HCT116 (cell line): Measurements from ENCODE around the gene CEP72. TPM values are rescaled to one million over a fixed set of nuclear protein-coding genes. Genes with fewer than 3 reads are reported as not detected.

Source experiments
- ATAC-seq: fragments of 200-7000 bp; cut with Tn5 transposase; 2 replicates; pipeline ENCODE4 v1.9.1; 2020; ENCODE audit warnings: mild to moderate bottlenecking, moderate library complexity
- BruUV-seq: library from RNA; stranded (reverse); fragments of 400-500 nt; replicated peaks from 2 replicates; lab custom pipeline; 2021; lab: Mats Ljungman, UMichigan
- CTCF ChIA-PET: fragments of 300-600 bp; sonication (Branson Sonifier 250); formaldehyde crosslinking; loops from one replicate; lab custom pipeline; 2021; ENCODE audit warnings: antibody characterized with exemption; lab: Charles Lee
- POLR2A ChIA-PET: fragments of 300-600, 350-600 bp; sonication (Branson Sonifier 250); formaldehyde crosslinking; loops from one replicate; lab custom pipeline; 2021; ENCODE audit warnings: antibody characterized with exemption; lab: Charles Lee
- RAD21 ChIA-PET, 2 experiments: fragments of 300-600 bp; sonication (Branson Sonifier 250); formaldehyde crosslinking; loops; one replicate each; lab custom pipeline; 2023; ENCODE audit warnings: low total read pairs in 2 of 2; ENCODE audit not compliant: uncharacterized antibody in 2 of 2, unreplicated experiment in 2 of 2, low non-redundant PET in 1 of 2; lab: Charles Lee
- DNase-seq: peaks from one replicate; pipeline ENCODE4 v3.0.0-alpha.2; 2010; ENCODE audit warnings: low read depth, low spot score
- H2AFZ ChIP-seq: fragments of 200-600 bp; shearing (Covaris generic), sonication (generic); 2 replicates; pipeline ENCODE4 v1.6.1; 2017; ENCODE audit warnings: low read depth, mixed run types, mixed read lengths, antibody characterized with exemption, low read length; ENCODE audit not compliant: poor library complexity, severe bottlenecking
- H3K27ac ChIP-seq: 2 replicates; pipeline ENCODE4 v1.5.1; 2012; ENCODE audit warnings: low read depth, low read length
- H3K27me3 ChIP-seq: fragments of 200-600 bp; sonication (generic); 2 replicates; pipeline ENCODE4 v1.6.1; 2016; ENCODE audit warnings: mixed run types, low read length, mixed read lengths; ENCODE audit not compliant: insufficient read depth
- H3K36me3 ChIP-seq, 2 experiments: fragments of 200-500 bp in 1 of 2; fragments of 200-600 bp in 1 of 2; sonication (Bioruptor generic) in 1 of 2; sonication (generic) in 1 of 2; 2 replicates each; pipeline versions ENCODE4 v1.5.1 to v1.6.1; 2014 to 2016; ENCODE audit warnings: low read length in 2 of 2, inconsistent platforms in 1 of 2, mixed read lengths in 1 of 2, mixed run types in 1 of 2; ENCODE audit not compliant: insufficient read depth in 2 of 2, control insufficient read depth in 1 of 2
- H3K4me1 ChIP-seq, 2 experiments: fragments of 200-600 bp in 1 of 2; sonication (generic) in 1 of 2; 2 replicates each; pipeline versions ENCODE4 v1.5.1 to v1.6.1; 2012 to 2017; ENCODE audit warnings: low read length in 2 of 2, inconsistent platforms in 1 of 2, mild to moderate bottlenecking in 1 of 2, mixed read lengths in 1 of 2, mixed run types in 1 of 2, moderate library complexity in 1 of 2; ENCODE audit not compliant: insufficient read depth in 2 of 2, control insufficient read depth in 1 of 2
- H3K4me2 ChIP-seq: fragments of 200-600 bp; sonication (generic); 2 replicates; pipeline ENCODE4 v1.6.1; 2017; ENCODE audit warnings: mixed run types, low read length, mixed read lengths
- H3K4me3 ChIP-seq, 2 experiments: fragments of 200-600 bp in 1 of 2; sonication (generic) in 1 of 2; replicated peaks in 1 of 2; 2 replicates each; pipeline ENCODE4 v1.5.1; 2011 to 2016; ENCODE audit warnings: low read length in 2 of 2, control low read depth in 1 of 2, low read depth in 1 of 2, mild to moderate bottlenecking in 1 of 2, mixed read lengths in 1 of 2, mixed run types in 1 of 2
- H3K79me2 ChIP-seq: fragments of 200-600 bp; sonication (generic); 2 replicates; pipeline ENCODE4 v1.6.1; 2017; ENCODE audit warnings: mild to moderate bottlenecking, mixed run types, low read length, moderate library complexity, mixed read lengths; ENCODE audit not compliant: insufficient read depth
- H3K9ac ChIP-seq: fragments of 200-600 bp; sonication (generic); 2 replicates; pipeline ENCODE4 v1.6.1; 2016; ENCODE audit warnings: low read length, mixed read lengths
- H3K9me2 ChIP-seq: fragments of 200-600 bp; sonication (generic), shearing (Covaris generic); 2 replicates; pipeline ENCODE4 v1.6.1; 2017; ENCODE audit warnings: mixed run types, mild to moderate bottlenecking, moderate library complexity; ENCODE audit not compliant: insufficient read depth
- H3K9me3 ChIP-seq, 2 experiments: fragments of 200-500 bp in 1 of 2; fragments of 200-600 bp in 1 of 2; sonication (Bioruptor generic) in 1 of 2; sonication (generic) in 1 of 2; 2 replicates each; pipeline ENCODE4 v1.6.1; 2014 to 2017; ENCODE audit warnings: low read length in 2 of 2, mixed read lengths in 2 of 2, inconsistent platforms in 1 of 2, low read depth in 1 of 2, mild to moderate bottlenecking in 1 of 2, mixed run types in 1 of 2, moderate library complexity in 1 of 2; ENCODE audit not compliant: control insufficient read depth in 1 of 2, insufficient read depth in 1 of 2
- H4K20me1 ChIP-seq: fragments of 200-600 bp; sonication (generic), shearing (Covaris generic); 2 replicates; pipeline ENCODE4 v1.6.1; 2017; ENCODE audit warnings: mixed run types, mild to moderate bottlenecking, moderate library complexity; ENCODE audit not compliant: insufficient read depth
- EZH2phosphoT487 ChIP-seq: fragments of 200-600 bp; IDR thresholded peaks from 2 replicates; pipeline ENCODE4 v1.6.1; 2018; ENCODE audit warnings: antibody characterized with exemption, borderline replicate concordance
- FOSL1 ChIP-seq: IDR thresholded peaks from 2 replicates; pipeline ENCODE4 v1.6.1; 2012; ENCODE audit warnings: low read depth
- JUND ChIP-seq: IDR thresholded peaks from 2 replicates; pipeline ENCODE4 v1.6.1; 2012
- MAX ChIP-seq: IDR thresholded peaks from 2 replicates; pipeline ENCODE4 v1.6.1; 2012
- POLR2A ChIP-seq: IDR thresholded peaks from 2 replicates; pipeline ENCODE4 v1.7.0; 2011; ENCODE audit warnings: borderline replicate concordance; ENCODE audit not compliant: insufficient read depth, insufficient read length; ENCODE audit errors: extremely low read depth
- POLR2AphosphoS5 ChIP-seq: IDR thresholded peaks from 2 replicates; pipeline ENCODE4 v1.6.1; 2011; ENCODE audit warnings: mild to moderate bottlenecking, low read depth, low read length, moderate library complexity
- RAD21 ChIP-seq: IDR thresholded peaks from 2 replicates; pipeline ENCODE4 v1.6.1; 2012; ENCODE audit warnings: low read depth, mild to moderate bottlenecking
- REST ChIP-seq: IDR thresholded peaks from 2 replicates; pipeline ENCODE4 v1.6.1; 2012; ENCODE audit warnings: low read depth
- SIN3A ChIP-seq: IDR thresholded peaks from 2 replicates; pipeline ENCODE4 v1.6.1; 2012; ENCODE audit warnings: low read depth
- ZBTB33 ChIP-seq: IDR thresholded peaks from 2 replicates; pipeline ENCODE4 v1.6.1; 2011; ENCODE audit warnings: mild to moderate bottlenecking, low read length, moderate library complexity; ENCODE audit not compliant: insufficient replicate concordance; ENCODE audit errors: extremely low read depth
- ZNF274 ChIP-seq: fragments of 200-500 bp; sonication (Bioruptor generic); IDR thresholded peaks from 2 replicates; pipeline ENCODE4 v1.6.1; 2014; ENCODE audit warnings: mild to moderate bottlenecking, low read depth, low read length, inconsistent platforms
- intact Hi-C: fragments of 100-400 bp; cut with micrococcal nuclease; formaldehyde crosslinking; loops from 2 replicates; pipeline ENCODE4 v1.10.0; 2022
- total RNA-seq: library from RNA; stranded (reverse); gene quantifications from one replicate; pipeline ENCODE4 v1.2.1, GENCODE V29; 2021; ENCODE audit not compliant: unreplicated experiment

The CEP72 gene
- total RNA-seq, 1 experiment from 2014 or later: 25.6 TPM

- RAD21 ChIA-PET: no interaction called here
Observed at GRCh38 chr5:684751-685216, 72.6 kb downstream of the CEP72 start.

More at GRCh38 chr5:684751-685216, 72.6 kb downstream of the CEP72 start:
- ATAC-seq (no peak), DNase-seq (no peak)
- Histone ChIP-seq H3K4me2 (no peak overlapping the region), H3K9ac (no peak overlapping the region), H3K9me2 (no peaks in the 10 kb centered on the region), H3K79me2 (no peaks in the 10 kb centered on the region), H3K36me3 (no peaks in the 10 kb centered on the region), H3K9me3 (no peaks in the 10 kb centered on the region), H2AFZ (no peak overlapping the region), H3K4me3 (no peak overlapping the region), H3K27ac (no peak overlapping the region), H4K20me1 (no peaks in the 10 kb centered on the region), H3K4me1 (no peaks in the 10 kb centered on the region), H3K27me3 (no peaks in the 10 kb centered on the region)
- intact Hi-C loops: no loop called here
- POLR2A ChIA-PET: no interaction called here
- TF ChIP-seq JUND (no peak), ZNF274 (no peak), REST (no peak), FOSL1 (no peak), ZBTB33 (no peak), POLR2AphosphoS5 (no peak), SIN3A (no peak), MAX (no peak), RAD21 (no peak), EZH2phosphoT487 (no peak), POLR2A (no peak)
- no TSS peak for BruUV-seq
- CTCF ChIA-PET: no interaction called here
